SK-N-SH treated with all-trans-retinoic acid at 6 μM for 48 hours (cell line): Measurements from ENCODE around the gene AARSD1.

Experiments
- ARNTL ChIP-seq: fragments of 450-650 bp; formaldehyde crosslinking; IDR thresholded peaks from 2 replicates; pipeline ENCODE4 v1.5.0; 2020; ENCODE audit warnings: low read depth, mild to moderate bottlenecking, moderate library complexity, borderline replicate concordance
- CSDC2 ChIP-seq: fragments of 250-450 bp; sonication (Bioruptor Pico); IDR thresholded peaks from 2 replicates; pipeline ENCODE4 v1.5.0; 2020; ENCODE audit warnings: mild to moderate bottlenecking, moderate library complexity
- PPARA ChIP-seq: fragments of 250-450 bp; sonication (Bioruptor Pico); IDR thresholded peaks from 2 replicates; pipeline ENCODE4 v1.5.0; 2020; ENCODE audit warnings: mild to moderate bottlenecking, borderline replicate concordance
- ZFP3 ChIP-seq: fragments of 250-450 bp; sonication (Bioruptor Pico); IDR thresholded peaks from 2 replicates; pipeline ENCODE4 v1.5.0; 2020; ENCODE audit warnings: mild to moderate bottlenecking, moderate library complexity
- ZFP30 ChIP-seq: fragments of 450-650 bp; formaldehyde crosslinking; IDR thresholded peaks from 2 replicates; pipeline ENCODE4 v1.5.0; 2022; ENCODE audit warnings: mild to moderate bottlenecking, moderate library complexity
- ZNF70 ChIP-seq: fragments of 450-650 bp; formaldehyde crosslinking; IDR thresholded peaks from 2 replicates; pipeline ENCODE4 v1.5.0; 2020; ENCODE audit warnings: mild to moderate bottlenecking, moderate library complexity
- TF ChIP-seq, protein P1 (sequence below): fragments of 250-450 bp; sonication (Bioruptor Pico); IDR thresholded peaks from 2 replicates; pipeline ENCODE4 v1.5.1; 2021; ENCODE audit warnings: mild to moderate bottlenecking, moderate library complexity
- TF ChIP-seq, protein P2 (sequence below): fragments of 250-450 bp; sonication (Bioruptor Pico); IDR thresholded peaks from 2 replicates; pipeline ENCODE4 v1.5.1; 2020; ENCODE audit warnings: low read depth, mild to moderate bottlenecking, moderate library complexity
- TF ChIP-seq, protein P3 (sequence below): fragments of 250-450 bp; sonication (Bioruptor Pico); IDR thresholded peaks from 2 replicates; pipeline ENCODE4 v1.8.0; 2021; ENCODE audit warnings: low read depth, mild to moderate bottlenecking, moderate library complexity, borderline replicate concordance

DNA sequence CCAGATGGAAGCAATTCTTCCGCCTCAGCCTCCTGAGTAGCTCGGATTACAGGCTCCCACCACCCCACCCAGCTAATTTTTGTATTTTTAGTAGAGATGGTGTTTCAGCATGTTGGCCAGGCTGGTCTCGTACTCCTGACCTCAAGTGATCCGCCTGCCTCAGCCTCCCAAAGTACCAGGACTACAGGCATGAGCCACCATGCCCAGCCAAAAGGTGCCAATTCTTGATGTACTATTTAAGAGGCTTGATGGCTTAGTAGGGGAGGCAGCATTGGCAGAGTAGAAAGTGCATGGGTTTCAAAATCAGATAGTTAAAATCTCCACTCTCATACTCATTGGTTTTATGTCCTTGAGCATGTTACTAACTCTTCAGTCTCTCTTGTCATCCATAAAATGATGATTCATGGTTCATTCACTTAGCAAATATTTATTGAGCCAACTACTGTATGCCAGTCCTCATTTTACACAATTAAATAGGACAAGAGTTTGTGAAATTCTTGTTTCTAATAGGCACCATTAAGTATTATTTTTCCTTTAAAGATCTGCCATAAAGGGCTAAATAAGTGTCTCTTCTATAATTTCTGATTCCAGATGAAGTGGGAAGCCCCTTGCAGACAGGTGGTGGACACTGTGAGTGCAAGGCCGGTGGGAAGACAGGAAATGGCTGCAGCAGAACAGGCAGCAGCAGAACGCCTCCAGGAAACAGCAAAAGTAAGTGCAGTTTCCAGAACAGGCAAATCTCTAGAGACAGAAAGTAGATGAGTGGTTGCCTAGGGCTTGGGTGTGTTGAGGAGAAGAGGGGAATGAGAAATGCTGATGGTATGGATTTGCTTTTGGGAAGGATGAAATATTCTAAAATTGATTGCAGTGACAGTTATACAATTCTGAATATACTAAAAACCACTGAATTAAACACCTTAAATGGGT lies 25.7 kb upstream of the AARSD1 start:
- TF ChIP-seq, protein P1, sequence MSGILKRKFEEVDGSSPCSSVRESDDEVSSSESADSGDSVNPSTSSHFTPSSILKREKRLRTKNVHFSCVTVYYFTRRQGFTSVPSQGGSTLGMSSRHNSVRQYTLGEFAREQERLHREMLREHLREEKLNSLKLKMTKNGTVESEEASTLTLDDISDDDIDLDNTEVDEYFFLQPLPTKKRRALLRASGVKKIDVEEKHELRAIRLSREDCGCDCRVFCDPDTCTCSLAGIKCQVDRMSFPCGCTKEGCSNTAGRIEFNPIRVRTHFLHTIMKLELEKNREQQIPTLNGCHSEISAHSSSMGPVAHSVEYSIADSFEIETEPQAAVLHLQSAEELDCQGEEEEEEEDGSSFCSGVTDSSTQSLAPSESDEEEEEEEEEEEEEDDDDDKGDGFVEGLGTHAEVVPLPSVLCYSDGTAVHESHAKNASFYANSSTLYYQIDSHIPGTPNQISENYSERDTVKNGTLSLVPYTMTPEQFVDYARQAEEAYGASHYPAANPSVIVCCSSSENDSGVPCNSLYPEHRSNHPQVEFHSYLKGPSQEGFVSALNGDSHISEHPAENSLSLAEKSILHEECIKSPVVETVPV (CRISPR knock-in tag): no peak
- TF ChIP-seq, protein P2, sequence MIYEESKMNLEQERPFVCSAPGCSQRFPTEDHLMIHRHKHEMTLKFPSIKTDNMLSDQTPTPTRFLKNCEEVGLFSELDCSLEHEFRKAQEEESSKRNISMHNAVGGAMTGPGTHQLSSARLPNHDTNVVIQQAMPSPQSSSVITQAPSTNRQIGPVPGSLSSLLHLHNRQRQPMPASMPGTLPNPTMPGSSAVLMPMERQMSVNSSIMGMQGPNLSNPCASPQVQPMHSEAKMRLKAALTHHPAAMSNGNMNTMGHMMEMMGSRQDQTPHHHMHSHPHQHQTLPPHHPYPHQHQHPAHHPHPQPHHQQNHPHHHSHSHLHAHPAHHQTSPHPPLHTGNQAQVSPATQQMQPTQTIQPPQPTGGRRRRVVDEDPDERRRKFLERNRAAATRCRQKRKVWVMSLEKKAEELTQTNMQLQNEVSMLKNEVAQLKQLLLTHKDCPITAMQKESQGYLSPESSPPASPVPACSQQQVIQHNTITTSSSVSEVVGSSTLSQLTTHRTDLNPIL: no peak
- TF ChIP-seq CSDC2 (CRISPR knock-in tag) (no peak), ZFP30 (CRISPR knock-in tag) (no peak), ZNF70 (no peak), ARNTL (CRISPR knock-in tag) (no peak), ZFP3 (CRISPR knock-in tag) (no peak), PPARA (CRISPR knock-in tag) (no peak)
- TF ChIP-seq, protein P3, sequence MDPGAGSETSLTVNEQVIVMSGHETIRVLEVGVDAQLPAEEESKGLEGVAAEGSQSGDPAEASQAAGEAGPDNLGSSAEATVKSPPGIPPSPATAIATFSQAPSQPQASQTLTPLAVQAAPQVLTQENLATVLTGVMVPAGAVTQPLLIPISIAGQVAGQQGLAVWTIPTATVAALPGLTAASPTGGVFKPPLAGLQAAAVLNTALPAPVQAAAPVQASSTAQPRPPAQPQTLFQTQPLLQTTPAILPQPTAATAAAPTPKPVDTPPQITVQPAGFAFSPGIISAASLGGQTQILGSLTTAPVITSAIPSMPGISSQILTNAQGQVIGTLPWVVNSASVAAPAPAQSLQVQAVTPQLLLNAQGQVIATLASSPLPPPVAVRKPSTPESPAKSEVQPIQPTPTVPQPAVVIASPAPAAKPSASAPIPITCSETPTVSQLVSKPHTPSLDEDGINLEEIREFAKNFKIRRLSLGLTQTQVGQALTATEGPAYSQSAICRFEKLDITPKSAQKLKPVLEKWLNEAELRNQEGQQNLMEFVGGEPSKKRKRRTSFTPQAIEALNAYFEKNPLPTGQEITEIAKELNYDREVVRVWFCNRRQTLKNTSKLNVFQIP: no peak
